ENCODE results near the gene FOXI3.
"Not testable (repeated sequence)": the region's sequence is repeated elsewhere in the genome, so short reads cannot be mapped to it uniquely, and the experiment has no call there.

FOXI3 gene

DNA sequence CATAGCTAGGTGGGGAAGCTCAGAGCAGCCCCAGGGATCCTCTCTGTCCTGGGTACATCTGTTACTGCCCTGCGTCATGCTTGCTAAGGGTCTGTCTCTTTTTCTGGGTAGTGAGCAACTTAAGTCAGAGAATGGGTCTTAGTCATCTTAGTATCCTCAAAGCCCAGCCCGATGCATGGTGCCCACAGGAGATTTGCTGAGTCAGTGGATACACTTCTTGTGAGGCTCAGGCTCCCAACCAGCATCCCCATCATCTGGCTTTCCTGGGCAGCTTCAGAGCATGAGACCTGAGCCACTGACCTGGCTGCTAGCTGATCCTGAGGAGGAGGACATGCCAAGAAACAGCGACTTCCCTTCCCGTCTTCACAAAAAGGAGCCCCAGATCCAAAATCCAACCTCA lies 10.0 kb downstream of the FOXI3 start:
- DNase-seq (ENCODE audit: low read depth): no peak
- TF ChIP-seq, protein P1, sequence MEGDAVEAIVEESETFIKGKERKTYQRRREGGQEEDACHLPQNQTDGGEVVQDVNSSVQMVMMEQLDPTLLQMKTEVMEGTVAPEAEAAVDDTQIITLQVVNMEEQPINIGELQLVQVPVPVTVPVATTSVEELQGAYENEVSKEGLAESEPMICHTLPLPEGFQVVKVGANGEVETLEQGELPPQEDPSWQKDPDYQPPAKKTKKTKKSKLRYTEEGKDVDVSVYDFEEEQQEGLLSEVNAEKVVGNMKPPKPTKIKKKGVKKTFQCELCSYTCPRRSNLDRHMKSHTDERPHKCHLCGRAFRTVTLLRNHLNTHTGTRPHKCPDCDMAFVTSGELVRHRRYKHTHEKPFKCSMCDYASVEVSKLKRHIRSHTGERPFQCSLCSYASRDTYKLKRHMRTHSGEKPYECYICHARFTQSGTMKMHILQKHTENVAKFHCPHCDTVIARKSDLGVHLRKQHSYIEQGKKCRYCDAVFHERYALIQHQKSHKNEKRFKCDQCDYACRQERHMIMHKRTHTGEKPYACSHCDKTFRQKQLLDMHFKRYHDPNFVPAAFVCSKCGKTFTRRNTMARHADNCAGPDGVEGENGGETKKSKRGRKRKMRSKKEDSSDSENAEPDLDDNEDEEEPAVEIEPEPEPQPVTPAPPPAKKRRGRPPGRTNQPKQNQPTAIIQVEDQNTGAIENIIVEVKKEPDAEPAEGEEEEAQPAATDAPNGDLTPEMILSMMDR (conservative IDR thresholded peaks at IDR 0.05; ENCODE audit: low read depth, low read length): no peak

DNA sequence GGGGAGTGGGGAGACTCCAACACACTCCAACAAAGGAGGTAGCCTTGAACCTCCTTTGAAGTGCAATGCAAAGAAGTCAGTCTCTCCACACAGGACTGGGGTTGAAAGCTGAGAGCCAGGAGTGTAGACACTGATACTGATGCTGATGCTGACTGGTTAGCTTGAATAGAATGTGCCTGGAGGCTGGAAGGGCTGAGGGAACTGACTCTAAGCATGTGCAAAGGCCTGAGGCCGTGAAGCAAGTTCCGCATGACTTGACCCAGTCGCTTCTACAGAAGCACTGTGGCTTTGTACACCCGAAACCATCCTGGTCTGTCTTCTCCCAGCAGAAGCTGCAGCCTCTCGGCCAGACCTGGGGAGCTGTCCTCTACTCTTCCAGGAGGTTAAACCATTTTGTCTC lies 10.4 kb downstream of the FOXI3 start:
- no peak for DNase-seq (ENCODE audit: low read depth)
- TF ChIP-seq, protein P1 (conservative IDR thresholded peaks at IDR 0.05; ENCODE audit: low read depth, low read length): no peak
- H3K4me3 ChIP-seq (ENCODE audit: low read depth, low read length): no peak overlapping the region

More for the DNA sequence above, 10.0 kb downstream of the FOXI3 start:
- no peak overlapping the region for H3K4me3 ChIP-seq (ENCODE audit: low read depth, low read length)

DNA sequence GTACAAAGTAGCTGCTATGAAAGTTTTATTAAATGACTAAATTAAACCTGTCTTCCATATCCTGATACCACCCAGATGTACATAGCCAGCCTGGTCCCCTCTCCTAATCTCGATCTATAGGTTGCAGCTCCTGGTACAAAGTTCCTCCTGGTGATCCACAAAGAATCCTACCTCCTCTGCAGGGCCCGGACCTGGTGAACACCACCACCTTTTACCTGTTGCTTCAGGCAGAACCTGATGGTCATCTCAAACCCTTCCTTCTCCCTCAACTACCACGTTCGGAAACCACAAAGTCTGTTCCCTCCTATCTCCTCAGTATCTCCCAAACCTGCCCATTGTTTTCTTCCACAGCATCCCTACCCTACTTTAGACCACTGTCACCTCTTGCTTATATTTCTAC lies 15.5 kb downstream of the FOXI3 start:
- H3K4me3 ChIP-seq (ENCODE audit: low read depth, low read length): no peak overlapping the region
- TF ChIP-seq, protein P1 (conservative IDR thresholded peaks at IDR 0.05; ENCODE audit: low read depth, low read length): no peak

DNA sequence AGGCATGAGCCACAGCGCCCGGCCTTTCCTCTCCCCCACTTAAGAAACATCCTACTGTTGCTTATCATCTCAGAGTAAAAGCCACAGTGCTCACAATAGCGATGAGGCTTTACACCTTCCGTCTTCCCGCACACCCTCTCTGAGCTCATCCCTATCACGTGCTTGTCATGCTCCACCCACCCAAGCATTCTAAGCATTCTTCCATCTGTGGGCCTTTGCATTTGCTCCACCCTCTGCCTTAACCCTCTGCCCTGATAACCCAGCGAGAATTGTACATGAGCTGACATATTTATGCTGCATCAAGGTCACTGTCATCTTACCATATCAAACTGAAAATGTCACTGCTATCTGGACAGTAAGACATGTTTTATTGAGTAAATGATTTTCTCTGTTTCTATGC lies 22.6 kb downstream of the FOXI3 start:
- TF ChIP-seq, protein P1 (conservative IDR thresholded peaks at IDR 0.05; ENCODE audit: low read depth, low read length): no peak
- no peak overlapping the region for H3K4me3 ChIP-seq (ENCODE audit: low read depth, low read length)
- no peak for DNase-seq (ENCODE audit: low read depth)

More for the DNA sequence above, 15.5 kb downstream of the FOXI3 start:
- no peak for DNase-seq (ENCODE audit: low read depth)

DNA sequence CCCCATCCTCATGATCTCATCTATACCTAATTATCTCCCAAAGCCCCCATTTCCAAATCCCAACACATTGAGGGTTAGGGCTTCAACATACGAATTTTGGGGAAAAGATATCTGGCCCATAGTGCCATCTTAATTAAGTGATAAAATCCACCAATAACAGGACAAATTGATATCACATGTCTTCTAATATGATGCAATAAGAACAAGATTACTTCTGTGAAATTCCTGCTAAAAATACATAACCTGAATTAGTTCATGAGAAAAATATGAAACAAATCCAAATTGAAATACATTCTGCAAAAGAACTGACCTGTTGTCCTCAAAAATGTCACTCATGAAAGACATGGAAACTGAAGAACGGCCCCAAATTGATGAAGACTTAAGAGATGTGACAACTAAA lies 28.8 kb downstream of the FOXI3 start:
- TF ChIP-seq, protein P1 (conservative IDR thresholded peaks at IDR 0.05; ENCODE audit: low read depth, low read length): no peak
- no peak overlapping the region for H3K4me3 ChIP-seq (ENCODE audit: low read depth, low read length)
- no peak for DNase-seq (ENCODE audit: low read depth)

DNA sequence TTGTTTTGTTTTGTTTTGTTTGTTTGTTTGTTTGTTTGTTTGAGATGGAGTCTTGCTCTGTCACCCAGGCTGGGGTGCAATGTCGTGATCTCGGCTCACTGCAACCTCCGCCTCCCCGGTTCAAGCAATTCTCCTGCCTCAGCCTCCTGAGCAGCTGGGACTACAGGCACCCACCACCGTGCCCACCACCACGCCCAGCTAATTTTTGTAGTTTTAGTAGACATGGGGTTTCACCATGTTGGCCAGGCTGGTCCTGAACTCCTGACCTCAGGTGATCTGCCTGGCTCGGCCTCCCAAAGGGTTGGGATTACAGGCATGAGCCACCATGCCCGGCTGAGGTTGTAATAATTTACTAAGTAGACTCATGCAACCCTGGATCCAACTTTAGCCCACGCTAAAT lies 33.4 kb downstream of the FOXI3 start:
- DNase-seq (ENCODE audit: low read depth); H3K4me3 ChIP-seq (ENCODE audit: low read depth, low read length): not testable (repeated sequence)

DNA sequence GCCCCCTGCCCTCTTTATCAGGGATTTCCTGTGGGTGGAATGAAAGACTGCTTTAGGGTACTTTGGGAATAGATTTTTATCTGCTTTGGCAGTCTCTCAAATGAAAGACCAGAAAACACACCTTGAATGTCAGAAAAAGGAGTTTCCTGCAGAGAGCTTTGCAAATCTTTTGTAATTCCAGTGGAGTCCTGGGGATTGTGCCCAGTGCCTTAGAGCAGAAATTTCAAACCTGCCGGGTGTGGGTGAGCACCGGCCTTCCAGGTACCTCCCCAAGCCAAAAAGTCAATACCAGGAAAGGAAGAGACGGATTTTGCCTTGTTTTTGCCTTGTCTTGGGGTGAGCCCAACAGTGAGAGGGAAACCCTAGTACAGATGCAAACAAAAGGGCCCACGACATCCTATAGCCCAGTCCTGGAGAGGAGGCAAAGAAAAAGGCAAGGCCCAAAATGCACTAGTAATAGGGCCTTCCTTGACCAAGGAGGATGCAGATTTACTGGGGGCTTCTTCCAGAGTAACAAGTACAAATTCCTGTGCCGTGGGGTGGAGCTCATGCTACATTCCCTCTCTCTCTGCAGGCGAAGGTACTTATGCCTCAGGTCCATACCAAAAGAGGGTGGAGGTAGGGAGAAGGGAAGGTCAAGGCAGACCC lies 36.4 kb downstream of the FOXI3 start:
- TF ChIP-seq, protein P1 (conservative IDR thresholded peaks at IDR 0.05; ENCODE audit: low read depth, low read length): no peak
- no peak for DNase-seq (ENCODE audit: low read depth)
- no peak overlapping the region for H3K4me3 ChIP-seq (ENCODE audit: low read depth, low read length)

DNA sequence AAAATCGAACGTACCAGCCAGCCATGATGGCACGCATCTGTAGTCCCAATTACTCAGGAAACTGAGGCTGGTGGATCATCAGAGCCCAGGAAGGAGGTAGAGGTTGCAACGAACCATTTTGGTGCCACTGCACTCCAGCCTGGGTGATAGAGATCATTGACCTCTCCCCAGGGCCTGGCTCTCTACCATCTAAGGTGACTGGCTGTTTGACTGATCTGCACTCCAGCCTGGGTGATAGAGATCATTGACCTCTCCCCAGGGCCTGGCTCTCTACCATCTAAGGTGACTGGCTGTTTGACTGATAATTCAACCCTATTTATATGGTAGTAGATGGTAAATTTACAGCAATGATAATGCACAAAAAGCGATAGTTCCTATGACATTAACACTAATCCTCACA lies 43.6 kb downstream of the FOXI3 start:
- not testable (repeated sequence) for H3K4me3 ChIP-seq (ENCODE audit: low read depth, low read length); DNase-seq (ENCODE audit: low read depth)
